NOMO-1 (cell line): ENCODE measurements around the gene INO80.
"Not testable (repeated sequence)": the region's sequence is repeated elsewhere in the genome, so short reads cannot be mapped to it uniquely, and the experiment has no call there.

Source experiments
- DNase-seq, 2 experiments: peaks; one replicate each; lab custom pipeline; 2025; ENCODE audit not compliant: unreplicated experiment in 2 of 2; lab: John Stamatoyannopoulos, UW

The INO80 gene

GRCh38 chr15:40968290-40969085 lies 147.6 kb downstream of the INO80 start:
- DNase-seq, result no peak

DNA sequence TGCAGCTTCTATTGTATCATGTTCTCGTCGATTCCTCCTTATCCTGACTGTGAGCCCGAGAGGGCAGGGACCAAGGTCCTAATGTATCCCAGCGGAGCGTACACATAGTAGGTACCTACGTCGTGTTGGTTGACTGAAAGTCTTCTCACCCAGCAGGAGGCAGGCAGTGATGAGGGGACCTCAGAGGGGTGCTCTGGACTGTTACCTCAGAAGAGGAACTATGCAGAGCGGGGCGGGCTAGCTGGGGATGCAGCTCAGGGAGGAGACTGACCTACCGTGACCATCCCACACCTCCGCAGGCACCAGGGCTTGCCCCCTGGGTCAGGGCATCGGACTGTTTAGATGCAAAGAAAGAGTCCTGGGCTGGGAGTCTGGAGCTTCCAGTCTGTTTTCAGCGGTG lies 151.4 kb downstream of the INO80 start:
- DNase-seq, result no peak

DNA sequence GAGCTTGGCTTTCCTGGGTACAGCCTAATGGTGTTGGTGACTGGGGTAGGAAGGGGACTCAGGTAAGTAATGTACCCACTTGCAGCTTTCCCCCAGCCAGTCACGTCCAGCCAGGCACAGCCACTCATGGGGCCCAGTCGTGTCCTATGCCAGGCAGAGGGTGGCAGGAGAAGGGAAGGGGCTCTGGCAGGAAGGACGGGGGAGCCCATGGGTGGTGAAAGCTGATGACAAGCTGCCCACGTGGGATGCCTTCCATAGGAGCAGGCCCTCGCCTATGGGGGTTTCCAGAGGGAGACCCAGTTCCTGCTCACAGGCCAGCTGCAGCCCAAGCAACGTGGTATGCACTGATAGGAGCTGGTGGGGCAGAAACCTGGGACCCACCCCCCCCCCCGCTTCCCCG lies 152.1 kb downstream of the INO80 start:
- DNase-seq, result no peak

- DNase-seq, result no peak
These were observed 152.9 kb downstream of the INO80 start for GRCh38 chr15:40963201-40963600.

DNA sequence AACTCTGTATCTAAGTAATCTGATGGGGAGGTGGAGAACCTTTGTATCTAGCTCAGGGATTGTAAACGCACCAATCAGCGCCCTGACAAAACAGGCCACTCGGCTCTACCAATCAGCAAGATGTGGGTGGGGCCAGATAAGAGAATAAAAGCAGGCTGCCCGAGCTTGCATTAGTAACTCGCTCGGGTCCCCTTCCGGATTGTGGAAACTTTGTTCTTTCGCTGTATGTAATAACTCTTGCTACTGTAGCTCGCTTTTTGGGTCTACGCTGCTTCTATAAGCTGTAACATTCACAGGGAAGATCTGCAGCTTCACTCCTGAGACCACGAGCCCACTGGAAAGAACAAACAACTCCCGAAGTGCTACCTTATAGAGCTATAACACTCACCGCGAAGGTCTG lies 153.8 kb downstream of the INO80 start:
- not testable (repeated sequence) for DNase-seq

GRCh38 chr15:40961740-40962139 lies 154.3 kb downstream of the INO80 start:
- DNase-seq, result not testable (repeated sequence)

DNA sequence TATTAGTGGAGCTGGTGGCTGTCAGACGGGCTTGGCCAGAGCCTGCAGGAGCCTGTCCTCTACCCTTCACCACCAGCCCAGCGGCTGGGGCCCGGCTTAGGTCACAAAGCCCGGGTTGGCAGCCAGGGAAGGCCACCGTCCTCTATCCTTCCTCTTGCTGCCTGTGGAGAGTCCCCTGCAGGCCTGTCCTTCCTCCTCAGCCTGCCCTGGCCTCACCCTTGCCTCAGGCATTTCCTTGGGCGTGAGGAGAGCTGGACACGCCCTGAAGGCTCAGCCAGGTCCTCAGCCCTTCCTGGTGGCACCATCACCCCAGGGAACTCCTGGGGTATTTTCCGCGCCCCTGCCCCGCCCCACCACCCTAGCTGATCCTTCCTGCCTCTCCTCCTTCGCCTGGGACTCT lies 155.2 kb downstream of the INO80 start:
- no peak for DNase-seq

- no peak for DNase-seq
These were observed 155.8 kb downstream of the INO80 start for GRCh38 chr15:40960151-40960885.

GRCh38 chr15:40959331-40960141 lies 156.5 kb downstream of the INO80 start:
- DNase-seq, result no peak

DNA sequence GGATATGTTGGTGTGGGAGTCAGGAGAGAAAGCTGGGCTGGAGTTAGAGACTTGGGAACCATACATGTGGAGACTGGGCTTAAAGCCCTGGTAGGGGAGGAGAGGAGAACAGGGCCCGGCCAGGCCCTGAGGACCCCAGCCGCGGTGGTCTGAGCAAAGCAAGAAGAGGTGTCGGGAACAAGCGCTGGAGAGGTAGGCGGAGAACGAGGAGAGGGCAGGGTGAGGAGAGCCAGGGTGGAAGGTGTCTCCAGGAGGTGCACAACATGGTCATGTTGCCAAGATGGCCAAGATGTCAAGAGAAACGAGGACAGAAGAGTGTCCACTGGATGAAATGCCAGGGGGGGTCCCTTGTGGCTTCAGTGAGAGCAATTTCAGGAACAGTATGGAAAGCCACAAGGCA lies 157.4 kb downstream of the INO80 start:
- no peak for DNase-seq

GRCh38 chr15:40958146-40958545 lies 157.9 kb downstream of the INO80 start:
- DNase-seq, result no peak

DNA sequence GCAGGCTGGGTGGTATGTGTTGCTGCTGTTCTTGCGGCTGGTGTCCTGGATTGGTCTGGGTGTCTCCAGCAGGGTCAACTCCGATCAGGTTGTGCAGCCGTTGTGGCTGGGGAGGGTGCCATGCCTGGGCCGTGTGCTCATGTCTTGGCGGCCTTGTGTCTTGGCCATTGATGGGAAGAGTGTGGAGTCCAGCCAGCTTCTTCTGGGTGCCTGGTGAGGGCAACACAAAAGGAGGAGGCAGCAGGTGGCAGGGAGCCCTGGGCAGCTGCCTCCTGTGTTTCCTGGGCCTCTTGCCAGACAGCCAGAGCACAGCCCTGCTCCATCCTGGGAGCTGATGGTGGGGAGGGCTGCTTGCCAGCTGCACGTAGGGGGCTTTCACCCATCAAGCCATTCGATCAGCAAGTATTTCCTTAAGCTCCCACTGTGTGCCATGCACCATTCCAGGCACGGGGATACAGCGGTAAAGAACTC lies 158.5 kb downstream of the INO80 start:
- no peak for DNase-seq

- no peak for DNase-seq
These were observed 159.0 kb downstream of the INO80 start for GRCh38 chr15:40957041-40957555.

DNA sequence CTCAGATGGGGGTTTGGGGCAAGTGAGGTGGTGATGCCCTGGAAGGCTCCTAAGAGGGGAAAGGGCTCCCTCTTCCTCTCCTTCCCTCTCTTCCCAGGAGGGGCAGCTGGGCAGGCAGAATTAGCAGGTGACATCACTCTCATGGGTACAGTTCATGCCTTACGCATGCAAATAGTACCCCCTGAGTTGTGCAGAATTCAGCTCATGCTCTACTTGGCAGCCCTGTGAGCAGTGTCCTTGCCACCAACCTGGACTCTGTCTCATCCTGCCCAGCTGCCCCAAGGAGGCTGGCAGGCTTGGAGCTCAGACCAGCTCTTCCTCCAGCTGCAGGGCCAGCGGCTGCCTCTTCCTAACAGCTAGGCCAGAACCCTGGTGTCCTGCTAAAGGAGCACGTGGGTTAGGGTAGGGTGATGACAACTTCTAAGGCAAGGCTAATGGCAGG lies 159.5 kb downstream of the INO80 start:
- no peak for DNase-seq

- DNase-seq, result no peak
These were observed 160.0 kb downstream of the INO80 start for GRCh38 chr15:40955930-40956540.

GRCh38 chr15:40955141-40955903 lies 160.8 kb downstream of the INO80 start:
- DNase-seq, result no peak

DNA sequence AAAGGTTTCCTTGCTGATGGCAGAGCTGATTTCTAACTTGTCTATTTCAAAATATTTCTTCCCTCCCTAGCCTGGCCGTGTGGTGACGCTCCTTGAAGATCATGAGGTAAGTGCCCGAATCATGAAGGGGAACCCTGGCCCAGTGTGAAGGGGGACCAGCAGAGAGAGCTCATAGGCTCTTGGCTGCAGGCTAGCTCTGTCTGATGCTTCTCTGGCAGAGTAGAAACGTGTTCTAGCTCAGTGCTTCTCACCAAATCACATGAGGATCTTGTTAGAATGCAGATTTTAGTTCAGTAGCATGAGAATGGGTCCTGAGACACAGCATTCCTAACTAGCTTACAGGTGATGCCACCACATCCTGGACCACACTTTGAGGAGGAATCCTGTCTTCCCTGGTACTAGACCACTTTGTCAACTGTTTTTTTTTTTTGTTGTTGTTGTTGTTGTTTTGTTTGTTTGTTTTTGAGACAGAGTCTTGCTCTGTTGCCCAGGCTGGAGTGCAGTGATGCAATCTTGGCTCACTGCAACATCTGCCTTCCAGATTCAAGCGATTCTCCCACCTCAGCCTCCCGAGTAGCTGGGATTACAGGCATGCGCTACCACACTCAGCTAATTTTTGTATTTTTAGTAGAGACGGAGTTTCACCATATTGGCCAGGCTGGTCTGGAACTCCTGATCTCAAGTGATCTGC lies 161.8 kb downstream of the INO80 start:
- DNase-seq, result not testable (repeated sequence)

GRCh38 chr15:40953713-40954074 lies 162.4 kb downstream of the INO80 start:
- no peak for DNase-seq
